Omental fat pad (tissue), 4 donors: Measurements from ENCODE around the gene MISP. TPM values are rescaled to one million over a fixed set of nuclear protein-coding genes. Genes with fewer than 3 reads are reported as not detected.

ENCODE experiments used
- ATAC-seq: fragments of 150-250 bp; one replicate; pipeline ENCODE4 v1.9.1; 2016; ENCODE audit warnings: mild to moderate bottlenecking, moderate library complexity; ENCODE audit not compliant: low FRiP score
- DNase-seq: peaks from one replicate; pipeline ENCODE4 v3.0.0-alpha.2; 2019; ENCODE audit warnings: low spot score
- total RNA-seq, 4 donors: library from RNA; depleted of rRNA; stranded (reverse); fragments of >200 nt; gene quantifications; one replicate each; pipeline ENCODE4 v1.1.0, GENCODE V29; 2016
- TF ChIP-seq, protein P1 (sequence below), 3 donors: fragments of 450-650 bp; IDR thresholded peaks; one replicate each; pipeline ENCODE4 v1.5.1; 2016 to 2017; ENCODE audit warnings: antibody characterized with exemption in 3 of 3, mild to moderate bottlenecking in 3 of 3, moderate library complexity in 2 of 3

The MISP gene
- total RNA-seq, 4 donors from 2014 or later = 1.4 to 9.6 (median 3.2) TPM; not detected in 1

GRCh38 chr19:748274-748598, 2.7 kb upstream of the MISP start:
- DNase-seq = no peak
- TF ChIP-seq, protein P1, sequence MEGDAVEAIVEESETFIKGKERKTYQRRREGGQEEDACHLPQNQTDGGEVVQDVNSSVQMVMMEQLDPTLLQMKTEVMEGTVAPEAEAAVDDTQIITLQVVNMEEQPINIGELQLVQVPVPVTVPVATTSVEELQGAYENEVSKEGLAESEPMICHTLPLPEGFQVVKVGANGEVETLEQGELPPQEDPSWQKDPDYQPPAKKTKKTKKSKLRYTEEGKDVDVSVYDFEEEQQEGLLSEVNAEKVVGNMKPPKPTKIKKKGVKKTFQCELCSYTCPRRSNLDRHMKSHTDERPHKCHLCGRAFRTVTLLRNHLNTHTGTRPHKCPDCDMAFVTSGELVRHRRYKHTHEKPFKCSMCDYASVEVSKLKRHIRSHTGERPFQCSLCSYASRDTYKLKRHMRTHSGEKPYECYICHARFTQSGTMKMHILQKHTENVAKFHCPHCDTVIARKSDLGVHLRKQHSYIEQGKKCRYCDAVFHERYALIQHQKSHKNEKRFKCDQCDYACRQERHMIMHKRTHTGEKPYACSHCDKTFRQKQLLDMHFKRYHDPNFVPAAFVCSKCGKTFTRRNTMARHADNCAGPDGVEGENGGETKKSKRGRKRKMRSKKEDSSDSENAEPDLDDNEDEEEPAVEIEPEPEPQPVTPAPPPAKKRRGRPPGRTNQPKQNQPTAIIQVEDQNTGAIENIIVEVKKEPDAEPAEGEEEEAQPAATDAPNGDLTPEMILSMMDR (IDR thresholded peaks at IDR 0.05) = no peak

GRCh38 chr19:749811-750210, 1.1 kb upstream of the MISP start:
- ATAC-seq (no peak), DNase-seq (no peak)
- TF ChIP-seq, protein P1 (IDR thresholded peaks at IDR 0.05) = no peak

More at GRCh38 chr19:748274-748598, 2.7 kb upstream of the MISP start:
- no peak for ATAC-seq

DNA sequence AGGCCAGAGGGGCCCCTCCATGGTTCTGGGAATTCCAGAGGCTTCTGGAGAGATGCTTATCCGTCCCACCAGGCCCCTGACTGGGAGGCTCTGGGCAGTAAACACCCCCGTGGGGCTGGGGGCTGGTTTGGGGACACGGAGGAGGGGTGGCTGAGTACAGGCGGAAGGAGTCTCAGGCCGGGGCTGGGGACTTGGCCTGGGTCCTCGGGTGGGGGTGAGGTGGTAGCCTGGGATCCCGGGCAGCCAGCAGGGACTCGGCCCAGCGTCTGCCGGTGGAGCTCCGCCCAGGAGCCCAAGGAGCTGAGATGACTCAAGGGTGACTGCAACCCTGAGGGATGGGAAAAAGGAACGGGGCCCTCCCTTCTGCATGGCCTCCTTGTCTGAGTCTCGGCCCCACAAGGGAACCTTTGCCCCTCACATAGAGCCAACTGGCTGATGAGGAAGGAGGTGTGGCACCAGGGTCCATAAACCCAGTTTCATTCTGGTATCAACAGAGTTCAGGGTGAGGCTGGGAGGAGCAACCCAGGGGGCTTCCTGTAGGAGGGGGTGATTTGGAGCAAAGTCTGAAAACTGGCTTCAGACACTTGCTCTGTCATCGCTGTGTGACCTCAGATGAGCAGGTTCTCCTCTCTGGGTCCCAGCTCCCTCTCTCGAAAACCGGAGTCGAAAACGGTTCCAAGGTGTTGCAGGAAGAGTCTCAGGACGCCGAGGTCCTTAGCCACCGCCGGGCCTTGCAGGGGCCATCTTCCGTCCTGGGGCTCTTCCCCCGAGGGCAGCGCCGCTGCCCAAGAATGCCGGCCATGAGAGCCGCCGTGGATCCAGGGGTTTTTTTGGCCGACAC, 809 bp downstream of the MISP start:
- no peak for DNase-seq
- peak; percentile 63 for ATAC-seq
- TF ChIP-seq, protein P1 (IDR thresholded peaks at IDR 0.05) = no peak

GRCh38 chr19:752652-753517, 2.0 kb downstream of the MISP start:
- peak; percentile 38 for DNase-seq
- peak; percentile 77 for ATAC-seq
- TF ChIP-seq, protein P1 (IDR thresholded peaks at IDR 0.05) = no peak

DNA sequence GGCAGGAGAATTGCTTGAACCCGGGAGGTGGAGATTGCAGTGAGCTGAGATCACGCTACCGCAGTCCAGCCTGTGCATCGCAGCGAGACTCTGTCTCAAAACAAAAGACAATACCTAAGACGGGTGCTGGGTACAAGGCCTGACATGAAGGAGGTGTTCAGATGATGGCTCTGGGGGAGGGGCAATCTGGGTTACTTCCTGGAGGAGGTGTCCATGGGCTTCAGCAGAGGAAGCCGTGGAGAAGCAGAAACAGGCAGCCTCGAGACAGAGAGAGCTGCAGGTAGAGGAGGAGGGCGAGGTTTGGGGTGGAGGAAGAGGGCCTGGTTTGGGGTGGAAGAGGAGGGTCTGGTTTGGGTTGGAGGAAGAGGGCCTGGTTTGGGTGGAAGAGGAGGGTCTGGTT, 3.6 kb downstream of the MISP start:
- DNase-seq (no peak), ATAC-seq (no peak)
- TF ChIP-seq, protein P1 (IDR thresholded peaks at IDR 0.05) = no peak

DNA sequence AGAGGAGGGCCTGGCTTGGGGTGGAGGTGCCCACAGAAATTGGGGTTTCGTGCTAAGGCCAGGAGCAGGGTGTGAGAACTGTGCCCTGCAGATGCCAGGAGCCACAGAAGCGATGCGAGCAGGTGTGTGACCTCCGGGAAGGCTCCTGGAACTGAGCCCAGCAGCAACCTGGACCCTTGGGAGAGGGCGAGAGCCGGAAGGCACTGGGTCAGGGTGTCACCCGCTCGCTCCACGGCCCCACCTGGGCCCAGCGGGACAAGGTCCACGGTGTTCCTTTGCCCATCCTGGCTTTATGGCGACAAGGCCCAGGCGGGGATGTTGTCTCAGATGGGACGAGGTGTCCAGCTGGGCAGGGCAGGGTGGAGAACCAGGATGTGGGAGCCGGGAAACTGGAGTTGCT, 4.2 kb downstream of the MISP start:
- DNase-seq (no peak), ATAC-seq (no peak)
- TF ChIP-seq, protein P1 (IDR thresholded peaks at IDR 0.05) = no peak
